ENCODE measurements around the gene MAN1A2.
"Not testable (repeated sequence)": the region's sequence is repeated elsewhere in the genome, so short reads cannot be mapped to it uniquely, and the experiment has no call there.

Gene MAN1A2

GRCh38 chr1:117495068-117495467 is 127.8 kb downstream of the MAN1A2 start:
- no peak for DNase-seq (ENCODE audit: low spot score)

- DNase-seq (ENCODE audit: low spot score), result no peak
Observed at GRCh38 chr1:117499071-117499470, 131.8 kb downstream of the MAN1A2 start.

GRCh38 chr1:117500584-117500983 is 133.3 kb downstream of the MAN1A2 start:
- DNase-seq (ENCODE audit: low spot score), result no peak

DNA sequence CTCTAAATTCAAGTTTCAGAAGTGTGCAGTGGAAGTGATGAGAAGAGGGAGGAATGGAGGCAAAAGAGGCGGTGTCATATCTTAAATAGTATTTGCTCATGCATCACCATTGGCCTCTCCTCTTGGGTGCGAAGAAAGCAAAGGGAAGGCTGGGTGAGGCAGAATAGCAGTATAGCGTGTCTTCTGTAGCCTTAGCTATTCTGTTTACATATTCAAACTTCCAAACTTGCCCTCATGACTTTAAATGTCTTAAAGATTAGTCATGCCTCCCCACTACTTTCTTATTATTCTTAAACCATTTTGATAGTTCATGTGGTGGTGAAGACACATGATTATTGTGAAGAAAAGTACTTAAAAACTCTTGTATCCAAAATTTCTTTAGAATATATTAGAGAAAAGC is 134.0 kb downstream of the MAN1A2 start:
- no peak for DNase-seq (ENCODE audit: low spot score)

DNA sequence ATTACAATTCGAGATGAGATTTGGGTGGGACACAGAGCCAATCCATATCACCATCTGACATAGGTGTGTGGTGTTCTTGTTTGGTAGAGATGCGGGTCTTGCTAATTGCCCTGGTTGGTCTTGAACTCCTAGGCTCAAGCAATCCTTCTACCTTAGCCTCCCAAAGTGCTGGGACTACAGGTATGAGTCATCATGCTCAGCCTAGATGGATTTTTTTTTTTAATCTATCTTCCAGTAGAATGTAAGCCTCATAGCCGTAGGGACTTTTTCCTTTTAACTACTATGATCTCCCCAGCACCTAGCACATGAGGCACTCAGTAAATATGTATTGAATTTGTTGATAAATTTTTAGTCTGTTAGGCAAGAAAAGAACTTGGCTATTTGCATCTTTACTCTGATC is 144.0 kb downstream of the MAN1A2 start:
- DNase-seq (ENCODE audit: low spot score), result no peak

DNA sequence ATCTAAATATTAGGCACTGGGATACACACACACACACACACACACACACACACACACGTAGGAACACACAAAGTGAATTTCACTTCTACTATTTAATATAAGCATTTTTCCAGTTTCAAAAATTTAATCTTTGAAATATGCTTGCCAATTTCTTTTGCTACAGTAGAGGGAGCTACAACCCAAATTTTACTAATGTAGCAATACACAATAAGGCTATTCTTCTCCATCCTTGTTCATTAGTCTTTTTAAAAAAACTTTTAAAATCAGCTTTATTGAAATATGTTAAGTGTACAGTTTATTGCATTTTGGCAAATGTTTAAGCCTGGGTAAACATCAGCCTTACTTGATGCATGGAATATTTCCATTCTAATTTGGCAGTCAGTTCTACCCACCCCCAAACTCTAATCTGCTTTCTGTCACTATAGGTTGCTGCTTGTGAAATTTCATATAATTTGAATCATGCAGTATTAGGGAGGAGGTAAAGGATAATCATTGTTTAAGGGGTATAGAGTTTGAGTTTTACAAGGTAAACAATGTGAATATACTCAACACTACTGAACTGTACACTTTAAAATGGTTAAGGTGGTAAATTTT is 145.6 kb downstream of the MAN1A2 start:
- DNase-seq (ENCODE audit: low spot score), result no peak

- DNase-seq (ENCODE audit: low spot score), result no peak
Observed at GRCh38 chr1:117523111-117523510, 155.9 kb downstream of the MAN1A2 start.

DNA sequence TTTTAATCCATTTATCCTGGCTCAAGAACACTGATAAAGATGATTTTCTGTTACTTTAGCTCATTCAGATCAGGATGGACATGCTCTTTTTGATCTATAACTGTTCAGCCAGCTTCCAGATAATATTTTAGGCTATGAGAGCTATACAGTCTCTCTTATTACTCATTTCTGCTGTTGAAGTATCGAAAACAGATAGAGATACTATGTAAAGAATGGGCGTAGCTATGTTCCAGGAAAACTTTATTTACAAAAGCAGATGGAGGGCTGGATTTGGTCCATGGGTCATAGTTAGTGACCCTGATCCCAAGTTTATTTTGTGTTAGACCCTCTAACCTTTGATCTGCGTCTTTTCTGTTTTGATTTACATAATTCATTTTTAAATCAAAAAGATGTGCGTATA is 159.8 kb downstream of the MAN1A2 start:
- no peak for DNase-seq (ENCODE audit: low spot score)

DNA sequence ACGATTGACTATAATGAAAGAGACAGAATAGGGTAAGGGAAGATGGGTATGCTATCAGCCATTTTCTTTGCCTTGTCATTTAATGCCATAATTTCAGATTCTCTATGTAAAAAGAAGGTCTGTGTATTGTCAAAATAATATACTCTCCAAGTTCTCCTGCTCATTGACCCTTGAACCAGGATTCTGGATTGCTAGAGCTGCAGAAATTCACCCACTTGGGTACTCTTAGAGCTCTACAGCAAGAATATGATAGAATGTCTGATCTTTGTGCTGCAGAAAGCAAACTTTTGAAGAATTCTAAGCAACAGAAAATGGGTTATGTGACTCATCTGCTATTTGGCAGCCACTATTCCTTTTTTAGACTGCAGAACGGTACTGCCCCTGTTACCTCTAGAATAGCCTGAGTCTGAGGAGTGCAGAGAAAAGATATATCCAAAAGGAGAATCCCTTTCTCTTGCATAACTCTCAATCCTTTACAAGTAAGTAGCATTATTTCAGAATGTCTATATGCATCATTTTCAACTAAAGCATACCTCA is 160.4 kb downstream of the MAN1A2 start:
- DNase-seq (ENCODE audit: low spot score), result no peak

DNA sequence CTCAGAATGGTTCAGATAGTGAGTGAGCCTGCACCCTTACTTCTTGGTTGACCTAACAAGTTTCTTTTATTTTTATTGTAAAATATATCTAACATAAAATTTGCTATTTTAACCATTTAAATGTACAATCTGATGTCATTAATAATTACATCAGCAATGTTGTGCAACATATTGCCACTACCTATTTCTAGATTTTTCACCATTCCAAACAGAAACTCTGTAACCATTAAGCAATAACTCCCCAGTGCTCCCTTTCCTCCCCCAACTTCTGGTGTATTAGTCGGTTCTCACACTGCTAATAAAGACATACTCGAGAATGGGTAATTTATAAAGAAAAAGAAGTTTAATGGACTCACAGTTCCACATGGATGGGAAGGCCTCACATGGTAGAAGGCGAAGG is 162.4 kb downstream of the MAN1A2 start:
- DNase-seq (ENCODE audit: low spot score), result no peak

- DNase-seq (ENCODE audit: low spot score), result no peak
Observed at GRCh38 chr1:117531222-117531621, 164.0 kb downstream of the MAN1A2 start.

- peak; percentile 55 for DNase-seq (ENCODE audit: low spot score)
Observed at GRCh38 chr1:117534995-117535467, 167.8 kb downstream of the MAN1A2 start.

DNA sequence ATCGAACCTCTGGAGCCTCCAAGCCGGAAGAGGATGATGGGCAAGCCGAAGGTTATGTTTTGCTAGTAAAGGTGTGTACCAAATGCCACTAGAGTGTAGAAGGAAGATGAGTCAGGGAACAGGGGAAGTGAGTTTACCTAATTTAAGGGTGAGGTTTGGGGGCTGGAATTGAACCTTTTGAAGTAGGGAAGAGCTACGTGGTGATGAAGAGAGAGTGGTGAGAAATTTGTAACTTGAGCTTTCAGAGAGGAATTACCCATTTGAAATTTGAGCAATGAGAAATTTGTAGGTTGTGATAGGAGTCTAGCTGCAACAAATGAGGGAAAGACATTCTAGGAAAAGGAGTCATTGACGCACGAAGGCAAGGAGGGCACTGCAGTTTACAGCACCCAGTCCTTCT is 168.6 kb downstream of the MAN1A2 start:
- DNase-seq (ENCODE audit: low spot score), result no peak

DNA sequence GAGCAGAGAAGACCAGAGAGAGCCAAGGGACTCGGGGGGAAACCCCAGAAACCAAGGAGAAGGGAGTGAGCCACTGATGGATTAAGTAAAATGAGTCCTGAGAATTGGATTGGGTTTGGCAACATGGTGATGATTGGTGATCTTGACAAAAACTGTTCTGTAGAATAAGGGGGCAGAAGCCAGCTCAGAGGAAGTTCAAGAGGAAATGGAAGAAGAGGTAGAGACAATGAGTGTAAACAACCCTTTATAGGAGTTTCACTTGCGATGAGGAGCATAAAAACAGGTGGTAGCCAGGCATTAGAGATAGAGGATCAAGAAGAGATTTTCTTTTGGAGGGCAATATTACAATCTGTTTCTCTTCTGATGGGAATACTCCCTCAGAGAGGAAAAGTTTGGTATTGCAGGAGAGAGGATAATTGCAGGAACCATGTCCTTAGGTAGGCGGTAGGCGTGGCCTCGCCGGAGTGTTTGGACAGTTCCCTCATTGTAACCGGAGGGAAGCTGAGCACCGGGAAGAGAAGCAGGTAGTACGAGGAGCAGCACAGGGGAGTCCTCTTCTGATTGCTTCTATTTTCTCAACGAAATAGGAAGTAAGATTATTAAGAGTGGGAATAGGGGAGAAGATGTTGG is 170.2 kb downstream of the MAN1A2 start:
- DNase-seq (ENCODE audit: low spot score), result no peak

DNA sequence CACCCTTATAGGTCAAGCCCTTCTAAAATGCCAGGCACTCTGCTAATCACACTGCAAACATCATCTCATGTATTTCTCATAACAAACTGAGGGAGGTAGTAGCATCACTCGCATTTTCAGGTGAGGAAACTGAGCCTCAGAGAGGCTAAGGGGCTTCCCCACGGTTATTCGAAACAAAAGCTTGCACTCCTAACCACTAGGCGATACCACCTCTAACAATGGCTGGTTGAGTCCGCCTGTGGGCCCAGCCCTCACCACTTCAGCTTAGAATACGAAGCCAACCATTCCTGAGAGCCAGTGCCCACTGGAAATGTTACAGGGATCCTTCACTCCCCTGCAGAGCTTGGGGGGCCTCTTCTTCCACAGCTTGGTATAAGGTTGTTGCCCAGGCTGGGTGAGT is 173.3 kb downstream of the MAN1A2 start:
- no peak for DNase-seq (ENCODE audit: low spot score)

DNA sequence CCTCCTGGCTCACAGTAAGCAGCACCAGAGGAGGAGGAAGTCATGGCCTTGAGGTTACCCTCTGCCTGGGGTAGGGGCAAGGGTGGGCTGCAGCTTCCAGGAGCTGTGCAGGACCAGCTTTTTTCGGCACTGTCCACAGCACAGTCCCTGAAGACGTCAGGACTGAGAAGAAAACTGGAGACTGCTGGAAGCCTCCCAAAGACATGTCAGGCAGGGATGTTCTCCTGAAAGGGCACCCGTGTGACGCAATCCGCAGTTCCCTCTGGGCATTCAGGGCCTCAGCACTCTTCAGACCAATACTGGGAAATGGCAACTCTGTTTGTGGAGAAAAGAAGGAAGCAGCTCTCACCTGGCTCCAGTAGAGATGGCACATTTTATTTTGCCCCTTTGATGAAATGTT is 173.8 kb downstream of the MAN1A2 start:
- DNase-seq (ENCODE audit: low spot score), result no peak

DNA sequence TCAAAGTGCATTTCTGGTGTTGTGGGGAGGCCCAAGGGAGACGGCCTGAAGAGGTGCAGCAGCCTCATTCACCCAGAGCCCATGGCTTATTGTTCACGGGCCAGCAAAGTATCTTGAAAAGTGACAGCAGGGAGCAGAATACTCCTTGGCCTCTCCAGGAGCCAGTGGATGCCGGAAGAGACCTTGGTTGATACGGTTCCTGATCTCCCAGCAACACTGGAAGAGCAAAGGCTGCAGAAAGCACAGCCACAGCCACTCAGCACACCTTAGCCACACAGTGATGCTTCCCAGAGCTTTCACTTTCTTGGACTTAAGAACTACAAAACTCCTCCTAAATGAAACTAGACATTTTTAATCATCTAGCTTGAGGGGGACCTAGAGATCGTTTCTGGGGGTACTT is 174.3 kb downstream of the MAN1A2 start:
- no peak for DNase-seq (ENCODE audit: low spot score)

GRCh38 chr1:117544509-117545109 is 177.4 kb downstream of the MAN1A2 start:
- DNase-seq (ENCODE audit: low spot score), result no peak

GRCh38 chr1:117546467-117546866 is 179.2 kb downstream of the MAN1A2 start:
- DNase-seq (ENCODE audit: low spot score), result no peak

DNA sequence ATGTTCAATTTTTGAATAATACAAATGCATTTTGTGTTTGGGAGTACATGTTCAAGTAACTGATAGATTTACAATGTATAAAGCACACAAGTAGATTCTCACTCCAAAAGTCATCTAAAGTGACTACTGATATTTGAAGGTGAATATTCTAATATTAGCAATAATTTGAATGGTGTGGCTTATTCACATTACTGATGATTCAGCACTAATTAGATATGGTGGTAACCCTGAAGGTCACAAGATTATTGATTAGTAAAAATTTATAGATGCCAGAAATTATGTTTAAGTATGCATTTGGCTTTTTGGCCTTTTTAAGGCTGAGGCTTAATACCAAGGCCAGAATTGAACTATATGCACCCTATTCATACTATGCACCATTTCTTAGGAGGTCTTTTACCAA is 186.2 kb downstream of the MAN1A2 start:
- no peak for DNase-seq (ENCODE audit: low spot score)

DNA sequence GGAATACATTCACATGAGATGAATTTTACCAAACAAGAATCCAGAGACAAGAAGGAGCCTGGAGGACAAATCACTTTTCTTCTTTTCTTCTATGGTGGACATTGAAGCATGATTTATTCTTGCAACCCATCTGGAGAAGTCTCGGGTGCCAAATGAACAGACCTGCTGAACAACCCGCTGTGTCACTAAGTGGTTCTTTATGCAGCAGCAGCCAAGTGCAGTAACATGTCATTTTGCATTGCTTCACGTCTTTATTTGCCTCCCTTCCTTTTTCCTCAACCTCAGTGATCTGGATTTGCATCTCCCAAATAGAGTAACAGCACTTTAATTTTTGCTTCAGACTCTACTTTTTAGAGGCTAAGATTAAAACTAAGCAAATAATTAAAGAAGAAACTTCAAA is 188.6 kb downstream of the MAN1A2 start:
- no peak for DNase-seq (ENCODE audit: low spot score)

- DNase-seq (ENCODE audit: low spot score), result no peak
Observed at GRCh38 chr1:117556341-117556740, 189.1 kb downstream of the MAN1A2 start.

DNA sequence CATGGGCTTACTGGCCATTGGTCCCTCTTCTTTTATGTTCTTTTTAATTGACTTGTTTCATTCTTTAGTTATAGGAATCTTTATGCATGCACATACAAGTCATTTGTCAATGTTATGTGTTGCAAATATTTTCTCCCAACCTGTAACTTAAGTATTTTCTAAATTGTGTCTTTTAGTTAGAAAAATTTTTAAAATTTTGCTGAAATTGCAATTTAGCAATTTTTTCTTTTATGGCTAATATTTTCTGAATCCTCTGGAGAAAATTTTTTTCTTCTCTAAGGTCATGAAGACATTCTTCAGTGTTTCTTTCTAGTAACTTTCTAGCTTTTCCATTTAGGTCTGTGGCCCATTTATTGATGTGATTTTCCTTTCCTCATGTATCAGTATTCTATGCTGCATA is 189.7 kb downstream of the MAN1A2 start:
- no peak for DNase-seq (ENCODE audit: low spot score)

DNA sequence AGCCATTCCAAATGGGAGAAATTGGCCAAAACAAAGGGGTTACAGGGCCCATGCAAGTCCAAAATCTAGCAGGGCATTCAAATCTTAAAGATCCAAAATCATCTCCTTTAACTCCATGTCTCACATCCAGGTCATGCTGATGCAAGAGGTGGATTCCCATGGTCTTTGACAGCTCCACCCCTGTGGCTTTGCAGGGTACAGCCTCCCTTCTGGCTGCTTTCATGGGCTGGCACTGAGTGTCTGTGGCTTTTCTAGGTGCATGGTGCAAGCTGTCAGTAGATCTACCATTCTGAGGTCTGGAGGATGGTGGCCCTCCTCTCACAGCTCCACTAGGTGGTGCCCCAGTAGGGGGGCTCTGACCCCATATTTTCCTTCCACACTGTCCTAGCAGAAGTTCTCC is 191.2 kb downstream of the MAN1A2 start:
- DNase-seq (ENCODE audit: low spot score), result not testable (repeated sequence)
